Erythroblast (primary cell): Measurements from ENCODE around the gene CNOT11.

Experiments used
- GATA1 ChIP-seq: IDR thresholded peaks from 2 replicates; pipeline ENCODE4 v1.6.1; 2011; ENCODE audit warnings: low read depth, mild to moderate bottlenecking, control low read depth, low read length, moderate library complexity
- POLR2A ChIP-seq: IDR thresholded peaks from 2 replicates; pipeline ENCODE4 v1.6.1; 2011; ENCODE audit warnings: mild to moderate bottlenecking, low read length

DNA sequence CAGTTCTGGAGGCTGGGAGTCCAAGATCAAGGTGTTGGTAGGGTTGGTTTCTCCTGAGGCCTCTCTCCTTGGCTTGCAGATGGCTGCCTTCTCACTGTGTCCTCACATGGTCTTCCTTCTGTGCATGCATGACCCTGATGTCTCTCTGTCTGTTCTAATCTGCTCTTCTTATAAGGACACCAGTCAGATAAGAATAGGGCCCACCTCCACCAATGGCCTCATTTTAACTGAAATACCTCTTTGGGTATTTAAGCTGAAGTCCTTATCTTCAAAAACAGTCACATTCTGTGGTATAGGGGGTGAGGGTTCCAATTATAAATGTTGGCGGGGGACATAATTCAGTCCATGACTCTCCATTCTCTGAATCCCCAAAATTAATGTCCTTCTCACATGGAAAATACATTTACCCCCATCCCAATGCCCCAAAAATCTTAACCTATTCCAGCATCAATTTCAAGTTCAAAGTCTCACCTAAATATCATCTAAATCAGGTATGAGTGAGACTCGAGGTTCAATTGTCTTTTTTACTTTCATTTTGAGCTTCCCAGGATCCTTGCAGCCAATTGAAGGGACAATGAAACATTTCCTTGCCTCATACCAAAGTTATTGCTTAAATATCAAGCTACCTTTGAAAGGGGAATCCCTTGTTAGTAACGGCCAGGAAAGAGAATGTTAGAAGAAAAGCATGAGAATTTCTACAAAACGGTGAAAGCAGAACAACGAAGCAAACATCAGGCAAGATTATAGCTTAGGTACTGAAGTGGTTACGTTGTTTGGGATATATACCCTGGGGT lies 20.6 kb upstream of the CNOT11 start:
- TF ChIP-seq POLR2A, result no peak
- no peak for TF ChIP-seq GATA1
